NOMO-1 treated with DMSO at 0.1 percent for 48 hours (cell line): ENCODE measurements around the gene TXNL4A.
A peak's percentile ranks its signal among the peaks of the same experiment; 100 is the strongest.

Experiments used
- DNase-seq: peaks from one replicate; lab custom pipeline; 2025; ENCODE audit not compliant: unreplicated experiment; lab: John Stamatoyannopoulos, UW

TXNL4A gene

GRCh38 chr18:79964330-79965118, 23.8 kb downstream of the TXNL4A start, which contains the start of gene HSBP1L1:
Gene HSBP1L1 (plus strand): TSS chr18:79964643. CDS start chr18:79964736, 93 bp downstream.
- peak; percentile 61 for DNase-seq

GRCh38 chr18:79963658-79964329, 24.6 kb downstream of the TXNL4A start:
- DNase-seq, result no peak

GRCh38 chr18:79962835-79963657, 25.3 kb downstream of the TXNL4A start:
- DNase-seq, result no peak

GRCh38 chr18:79962311-79962710, 26.1 kb downstream of the TXNL4A start:
- no peak for DNase-seq

GRCh38 chr18:79961527-79962291, 26.7 kb downstream of the TXNL4A start:
- DNase-seq, result peak; percentile 6

GRCh38 chr18:79960921-79961526, 27.3 kb downstream of the TXNL4A start:
- no peak for DNase-seq

- DNase-seq, result peak; percentile 21
These were observed 28.1 kb downstream of the TXNL4A start for GRCh38 chr18:79960161-79960801.

- DNase-seq, result no peak
These were observed 29.4 kb downstream of the TXNL4A start for GRCh38 chr18:79958981-79959380.

- DNase-seq, result no peak
These were observed 32.1 kb downstream of the TXNL4A start for GRCh38 chr18:79956276-79956675.

GRCh38 chr18:79955302-79956075, 32.9 kb downstream of the TXNL4A start:
- DNase-seq, result no peak

- DNase-seq, result no peak
These were observed 33.6 kb downstream of the TXNL4A start for GRCh38 chr18:79954791-79955190.

GRCh38 chr18:79953971-79954651, 34.3 kb downstream of the TXNL4A start:
- DNase-seq, result no peak

- DNase-seq, result no peak
These were observed 35.3 kb downstream of the TXNL4A start for GRCh38 chr18:79952996-79953559.

- DNase-seq, result no peak
These were observed 35.8 kb downstream of the TXNL4A start for GRCh38 chr18:79952456-79952995.

GRCh38 chr18:79951545-79952455, 36.6 kb downstream of the TXNL4A start, which contains the start of gene SLC66A2:
Gene SLC66A2 (minus strand): TSS chr18:79951653. CDS start chr18:79950926, 727 bp downstream.
- peak; percentile 71 for DNase-seq

GRCh38 chr18:79950515-79951341, 37.6 kb downstream of the TXNL4A start:
- DNase-seq, result no peak
